ENCODE results near the gene INAFM1. TPM values are rescaled to one million over a fixed set of nuclear protein-coding genes. Genes with fewer than 3 reads are reported as not detected.
"Not testable (repeated sequence)": the region's sequence is repeated elsewhere in the genome, so short reads cannot be mapped to it uniquely, and the experiment has no call there.

Gene INAFM1
- total RNA-seq, 1 donor from 2014 or later: 2.2 TPM

DNA sequence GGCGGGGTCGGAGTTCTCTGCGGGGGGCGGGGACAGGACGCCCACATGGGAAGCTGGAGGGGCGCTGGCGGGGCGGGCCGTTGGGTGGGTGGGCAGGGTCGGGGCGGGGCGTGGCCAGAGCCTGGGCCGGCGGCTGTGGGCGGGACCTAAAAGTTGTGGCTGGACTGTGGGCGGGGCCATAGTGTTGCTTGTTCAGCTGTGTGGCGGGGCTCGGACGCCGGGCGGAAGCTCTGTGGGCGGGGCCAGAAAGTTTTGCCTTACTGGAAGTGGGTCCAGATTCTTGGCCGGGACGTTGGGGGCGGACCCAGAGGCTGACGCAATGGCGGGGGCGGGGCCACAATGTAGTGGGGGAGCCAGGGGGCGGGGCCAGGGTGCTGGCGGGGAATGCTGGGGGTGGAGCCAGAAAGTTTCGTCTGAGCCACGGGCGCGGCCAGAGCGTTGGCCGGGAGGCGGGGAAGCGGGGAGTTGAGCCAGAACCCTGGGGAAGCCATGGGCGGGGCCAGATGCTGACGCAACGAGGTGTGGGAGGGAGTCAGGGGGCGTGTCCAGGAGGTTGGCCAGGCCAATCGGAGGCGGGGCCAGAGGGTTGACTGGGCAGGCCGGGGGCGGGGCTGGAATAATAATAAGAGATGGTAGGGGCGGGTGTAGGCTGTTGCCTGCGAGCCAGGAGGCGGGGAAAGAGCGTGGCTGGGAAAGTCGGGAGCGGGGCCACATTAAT is 17.8 kb upstream of the INAFM1 start:
- Histone ChIP-seq H3K36me3 (ENCODE audit: control insufficient read depth, insufficient read depth, low read length) (peaks cover 3% of the 10 kb centered on the region), H3K4me3 (ENCODE audit: low read depth, low read length) (peak overlapping the region; percentile 65), H3K27me3 (ENCODE audit: control insufficient read depth, insufficient read depth, low read length) (no peaks in the 10 kb centered on the region)
- TF ChIP-seq, protein P1, sequence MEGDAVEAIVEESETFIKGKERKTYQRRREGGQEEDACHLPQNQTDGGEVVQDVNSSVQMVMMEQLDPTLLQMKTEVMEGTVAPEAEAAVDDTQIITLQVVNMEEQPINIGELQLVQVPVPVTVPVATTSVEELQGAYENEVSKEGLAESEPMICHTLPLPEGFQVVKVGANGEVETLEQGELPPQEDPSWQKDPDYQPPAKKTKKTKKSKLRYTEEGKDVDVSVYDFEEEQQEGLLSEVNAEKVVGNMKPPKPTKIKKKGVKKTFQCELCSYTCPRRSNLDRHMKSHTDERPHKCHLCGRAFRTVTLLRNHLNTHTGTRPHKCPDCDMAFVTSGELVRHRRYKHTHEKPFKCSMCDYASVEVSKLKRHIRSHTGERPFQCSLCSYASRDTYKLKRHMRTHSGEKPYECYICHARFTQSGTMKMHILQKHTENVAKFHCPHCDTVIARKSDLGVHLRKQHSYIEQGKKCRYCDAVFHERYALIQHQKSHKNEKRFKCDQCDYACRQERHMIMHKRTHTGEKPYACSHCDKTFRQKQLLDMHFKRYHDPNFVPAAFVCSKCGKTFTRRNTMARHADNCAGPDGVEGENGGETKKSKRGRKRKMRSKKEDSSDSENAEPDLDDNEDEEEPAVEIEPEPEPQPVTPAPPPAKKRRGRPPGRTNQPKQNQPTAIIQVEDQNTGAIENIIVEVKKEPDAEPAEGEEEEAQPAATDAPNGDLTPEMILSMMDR (IDR thresholded peaks at IDR 0.05; ENCODE audit: insufficient read depth, low read length, poor library complexity, severe bottlenecking): no peak
- peak; percentile 91 for DNase-seq (ENCODE audit: low read depth)

DNA sequence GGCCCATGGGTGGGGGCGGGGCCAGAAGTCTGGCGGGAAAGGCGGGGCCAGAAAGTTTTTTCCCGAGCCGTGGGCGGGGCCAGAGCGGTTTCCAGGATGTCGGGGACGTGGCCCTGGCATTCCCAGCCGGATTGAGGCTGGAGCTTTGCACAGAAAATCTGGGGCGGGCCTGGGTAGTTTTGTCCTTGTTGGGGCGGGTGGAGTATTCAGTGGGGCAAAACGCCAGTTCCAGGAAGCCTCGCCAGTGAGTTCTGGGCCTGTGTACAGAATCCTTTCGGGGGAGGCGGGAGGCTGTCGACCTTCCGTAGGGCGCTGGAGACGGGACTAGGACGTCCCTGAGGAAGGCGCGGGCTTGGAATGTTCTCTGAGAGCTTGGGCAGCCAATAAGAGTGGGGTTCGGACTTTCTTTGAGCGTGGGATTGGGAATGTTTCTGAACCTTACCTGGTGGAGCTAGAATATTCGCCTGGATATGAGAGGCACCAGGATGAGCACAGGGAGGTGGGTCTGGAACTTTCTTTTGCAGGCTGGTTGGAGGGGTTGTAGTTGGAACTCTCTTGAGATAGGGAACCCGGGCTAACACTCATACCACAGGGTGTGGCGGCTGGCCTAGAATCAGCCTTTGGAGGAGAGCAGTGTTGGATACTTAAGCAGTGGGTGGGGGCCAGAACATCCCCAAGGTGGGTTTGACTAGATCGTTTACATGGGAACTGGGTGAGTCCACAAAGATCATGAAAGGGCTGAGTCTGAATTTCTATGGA is 17.1 kb upstream of the INAFM1 start:
- TF ChIP-seq, protein P1 (IDR thresholded peaks at IDR 0.05; ENCODE audit: insufficient read depth, low read length, poor library complexity, severe bottlenecking): no peak
- Histone ChIP-seq H3K27me3 (ENCODE audit: control insufficient read depth, insufficient read depth, low read length) (no peaks in the 10 kb centered on the region), H3K36me3 (ENCODE audit: control insufficient read depth, insufficient read depth, low read length) (peaks cover 3% of the 10 kb centered on the region), H3K4me3 (ENCODE audit: low read depth, low read length) (peak overlapping the region; percentile 46)
- DNase-seq (ENCODE audit: low read depth): no peak

DNA sequence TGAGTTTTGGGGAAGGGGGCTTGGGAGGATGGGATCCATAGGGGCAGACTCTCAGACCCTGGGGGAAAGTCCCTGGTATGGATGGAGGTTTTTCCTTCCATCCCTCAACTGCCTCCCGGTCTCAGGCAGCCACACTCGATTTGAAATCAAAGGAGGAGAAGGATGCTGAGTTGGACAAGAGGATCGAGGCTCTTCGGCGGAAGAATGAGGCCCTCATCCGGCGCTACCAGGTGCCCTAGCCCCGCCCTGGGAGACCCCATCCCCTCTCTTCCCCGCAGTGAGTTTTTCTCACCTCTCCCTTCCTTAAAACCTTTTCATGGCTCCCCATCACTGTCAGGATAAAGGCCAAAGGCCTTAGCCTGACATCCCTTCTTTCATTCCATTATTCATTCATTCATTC is 16.3 kb upstream of the INAFM1 start:
- TF ChIP-seq, protein P1 (IDR thresholded peaks at IDR 0.05; ENCODE audit: insufficient read depth, low read length, poor library complexity, severe bottlenecking): no peak
- H3K27me3 ChIP-seq (ENCODE audit: control insufficient read depth, insufficient read depth, low read length): no peaks in the 10 kb centered on the region
- no peak overlapping the region for H3K4me3 ChIP-seq (ENCODE audit: low read depth, low read length)
- peaks cover 3% of the 10 kb centered on the region for H3K36me3 ChIP-seq (ENCODE audit: control insufficient read depth, insufficient read depth, low read length)
- no peak for DNase-seq (ENCODE audit: low read depth)

DNA sequence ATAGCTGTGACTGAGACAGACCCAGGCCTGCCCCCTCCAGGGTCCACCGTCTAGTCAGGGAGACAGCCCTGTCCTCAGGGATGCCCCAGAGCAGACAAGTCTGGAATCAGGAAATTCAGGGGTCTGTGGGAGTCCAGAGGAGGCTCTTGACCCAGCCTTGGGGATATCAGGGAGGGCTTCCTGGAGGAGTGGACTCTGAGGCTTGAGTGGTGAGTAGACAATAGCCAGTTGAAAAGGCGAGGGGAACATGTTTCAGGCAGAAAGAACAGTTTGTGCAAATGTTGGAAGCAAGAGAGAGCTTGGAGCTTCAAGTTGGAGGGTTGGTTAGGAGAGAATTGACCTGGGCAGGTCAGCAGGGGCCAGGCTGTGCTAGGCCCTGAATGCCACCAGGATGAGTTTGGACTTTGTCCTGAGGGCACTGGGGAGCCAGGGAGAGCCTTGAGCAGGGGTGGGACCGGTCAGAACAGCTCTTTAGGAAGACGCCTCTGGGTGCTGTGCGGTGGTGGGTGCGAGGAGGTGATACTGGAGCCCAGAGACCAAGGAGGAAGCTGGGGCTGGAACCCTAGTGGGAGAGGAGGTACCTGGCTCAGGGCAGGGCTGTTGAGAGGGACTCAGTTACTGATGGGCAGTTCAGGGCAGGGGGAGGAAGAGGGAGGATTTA is 15.7 kb upstream of the INAFM1 start:
- TF ChIP-seq, protein P1 (IDR thresholded peaks at IDR 0.05; ENCODE audit: insufficient read depth, low read length, poor library complexity, severe bottlenecking): no peak
- H3K4me3 ChIP-seq (ENCODE audit: low read depth, low read length): no peak overlapping the region
- DNase-seq (ENCODE audit: low read depth): no peak
- no peaks in the 10 kb centered on the region for H3K27me3 ChIP-seq (ENCODE audit: control insufficient read depth, insufficient read depth, low read length)
- peaks cover 3% of the 10 kb centered on the region for H3K36me3 ChIP-seq (ENCODE audit: control insufficient read depth, insufficient read depth, low read length)

DNA sequence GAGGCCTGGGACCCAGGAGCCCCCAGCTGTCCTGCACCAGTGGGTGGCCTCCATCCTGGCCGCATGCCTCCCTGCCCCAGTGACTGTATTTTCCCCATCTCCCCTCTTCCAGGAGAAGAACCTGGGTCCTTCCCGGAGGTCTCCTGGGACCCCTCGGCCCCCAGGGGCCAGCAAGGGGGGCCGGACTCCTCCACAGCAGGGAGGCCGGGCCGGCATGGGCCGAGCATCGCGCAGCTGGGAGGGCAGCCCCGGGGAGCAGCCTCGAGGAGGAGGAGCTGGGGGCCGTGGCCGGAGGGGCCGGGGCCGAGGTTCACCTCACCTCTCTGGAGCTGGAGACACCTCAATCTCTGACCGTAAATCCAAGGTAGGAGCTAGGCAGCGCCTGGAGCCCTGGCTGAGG is 14.2 kb upstream of the INAFM1 start:
- peaks cover 3% of the 10 kb centered on the region for H3K36me3 ChIP-seq (ENCODE audit: control insufficient read depth, insufficient read depth, low read length)
- DNase-seq (ENCODE audit: low read depth): no peak
- H3K4me3 ChIP-seq (ENCODE audit: low read depth, low read length): no peak overlapping the region
- no peaks in the 10 kb centered on the region for H3K27me3 ChIP-seq (ENCODE audit: control insufficient read depth, insufficient read depth, low read length)
- TF ChIP-seq, protein P1 (IDR thresholded peaks at IDR 0.05; ENCODE audit: insufficient read depth, low read length, poor library complexity, severe bottlenecking): no peak

DNA sequence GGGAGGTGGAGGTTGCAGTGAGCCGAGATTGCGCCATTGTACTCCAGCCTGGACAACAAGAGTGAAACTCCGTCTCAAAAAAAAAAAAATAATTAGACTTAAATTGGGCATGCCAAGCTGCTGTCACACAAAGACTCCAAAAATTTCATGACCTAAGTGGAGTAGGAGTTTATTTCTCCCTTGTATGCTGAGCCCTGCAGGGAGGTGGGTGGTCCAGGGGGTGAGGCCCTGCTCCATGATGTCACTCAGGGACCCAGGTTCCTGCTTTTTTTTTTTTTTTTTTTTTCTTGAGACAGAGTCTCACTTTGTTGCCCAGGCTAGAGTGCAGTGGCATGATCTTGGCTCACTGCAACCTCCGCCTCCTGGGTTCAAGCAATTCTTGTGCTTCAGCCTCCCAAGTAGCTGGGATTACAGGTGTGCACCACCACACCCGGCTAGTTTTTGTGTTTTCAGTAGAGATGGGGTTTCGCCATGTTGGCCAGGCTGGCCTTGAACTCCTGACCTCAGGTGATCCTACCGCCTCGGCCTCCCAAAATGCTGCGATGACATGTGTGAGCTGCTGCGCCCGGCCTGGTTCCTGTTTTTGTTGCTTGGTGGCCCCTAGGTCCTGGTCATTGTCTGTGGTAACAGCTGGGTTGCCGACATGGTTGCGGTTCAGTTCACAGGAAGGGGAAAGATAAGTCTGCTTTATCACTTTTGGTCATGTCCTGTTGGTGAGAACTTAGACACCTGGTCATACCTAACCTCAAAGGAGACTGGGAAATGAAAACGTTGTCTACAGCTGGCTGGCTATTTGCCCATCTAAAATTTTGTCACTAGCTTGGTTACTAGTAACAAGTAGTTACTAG is 12.5 kb upstream of the INAFM1 start:
- DNase-seq (ENCODE audit: low read depth); H3K4me3 ChIP-seq (ENCODE audit: low read depth, low read length); H3K27me3 ChIP-seq (ENCODE audit: control insufficient read depth, insufficient read depth, low read length); H3K36me3 ChIP-seq (ENCODE audit: control insufficient read depth, insufficient read depth, low read length): not testable (repeated sequence)
